ENCODE results near the gene FOXF1. TPM values are rescaled to one million over a fixed set of nuclear protein-coding genes. Genes with fewer than 3 reads are reported as not detected.

The FOXF1 gene
- total and polyA plus RNA-seq, 7 experiments from 2014 or later: not detected

DNA sequence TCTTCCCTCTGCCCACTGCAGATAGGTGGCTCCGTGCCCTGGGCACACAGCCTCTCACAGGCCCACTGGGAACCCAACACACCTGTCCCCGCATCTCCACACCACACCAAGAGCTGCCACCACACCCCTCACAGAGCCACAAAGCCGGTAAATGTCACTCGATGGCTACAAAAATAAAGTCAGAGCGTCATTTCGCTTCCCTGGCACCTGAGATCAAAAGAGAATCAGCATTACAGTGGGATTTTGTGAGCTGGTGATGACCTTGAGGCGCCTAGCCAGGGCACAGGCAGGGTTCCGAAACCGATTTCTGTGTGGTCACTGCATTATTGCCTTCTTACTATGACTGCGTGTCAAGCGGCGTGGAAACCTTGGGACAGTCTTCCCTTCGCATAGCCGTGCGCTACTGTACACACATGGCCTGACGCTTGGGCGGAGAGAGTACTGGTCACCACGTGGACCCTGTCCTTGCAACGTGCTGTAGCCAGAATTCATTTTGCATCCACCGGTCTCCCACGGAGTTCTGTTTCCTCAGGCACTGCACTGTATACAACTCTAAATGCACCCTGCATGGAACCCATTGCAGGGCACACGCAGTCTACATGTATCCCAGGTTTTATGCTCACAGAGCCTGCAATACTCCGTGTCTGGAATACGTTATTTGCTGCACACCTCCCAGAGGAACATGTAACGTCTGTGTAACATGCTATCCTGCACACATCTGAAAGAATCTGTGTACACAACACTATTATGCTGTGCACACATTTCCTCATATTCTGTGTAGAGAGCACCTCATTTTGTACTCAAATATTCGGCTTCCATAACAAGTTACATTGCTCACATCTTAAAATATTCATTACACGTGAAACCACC, 5.8 kb upstream of the FOXF1 start:
- Mint-ChIP-seq H3K4me1 (peaks cover 11 to 33% (median 31%) of the 10 kb centered on the region in 7 donors), H3K4me3 (peak overlapping the region in 7 of 10 donors; percentile 26 to 71 (median 55)), H3K36me3 (peaks cover 0 to 6% (median 0%) of the 10 kb centered on the region in 5 donors), H3K27me3 (peaks cover 82 to 89% (median 85%) of the 10 kb centered on the region in 5 donors), H3K27ac (peak overlapping the region in 1 of 9 donors; percentile 77), H3K9me3 (peaks cover 0 to 2% (median 0%) of the 10 kb centered on the region in 11 donors)
- H3K4me3 ChIP-seq (ENCODE audit: low read length): no peak overlapping the region
- no peaks in the 10 kb centered on the region for H3K4me1 ChIP-seq (ENCODE audit: control insufficient read depth in 2 of 2, insufficient read depth in 2 of 2, low read length in 2 of 2)
- H3K9me3 ChIP-seq (ENCODE audit: control insufficient read depth in 2 of 3, low read length in 3 of 3): no peaks in the 10 kb centered on the region
- CTCF ChIA-PET: no interaction called here
- no peak overlapping the region for H3K27ac ChIP-seq (ENCODE audit: low read depth, low read length)
- H3K36me3 ChIP-seq (ENCODE audit: control insufficient read depth in 2 of 3, insufficient read depth in 3 of 3, low read length in 3 of 3): no peaks in the 10 kb centered on the region
- DNase-seq: no peak
- intact Hi-C loops (cut with micrococcal nuclease): loop anchor here in 1 of 2 donors (5.0 kb wide), 1 partner anchor 63 kb away; the partner anchor contains the start of gene FOXC2
- peaks cover 10 to 12% of the 10 kb centered on the region in 2 donors for H3K27me3 ChIP-seq (ENCODE audit: control insufficient read depth in 2 of 2, insufficient read depth in 2 of 2, low read length in 2 of 2)
- ATAC-seq: peak; percentile 7
- POLR2A ChIA-PET: no interaction called here

DNA sequence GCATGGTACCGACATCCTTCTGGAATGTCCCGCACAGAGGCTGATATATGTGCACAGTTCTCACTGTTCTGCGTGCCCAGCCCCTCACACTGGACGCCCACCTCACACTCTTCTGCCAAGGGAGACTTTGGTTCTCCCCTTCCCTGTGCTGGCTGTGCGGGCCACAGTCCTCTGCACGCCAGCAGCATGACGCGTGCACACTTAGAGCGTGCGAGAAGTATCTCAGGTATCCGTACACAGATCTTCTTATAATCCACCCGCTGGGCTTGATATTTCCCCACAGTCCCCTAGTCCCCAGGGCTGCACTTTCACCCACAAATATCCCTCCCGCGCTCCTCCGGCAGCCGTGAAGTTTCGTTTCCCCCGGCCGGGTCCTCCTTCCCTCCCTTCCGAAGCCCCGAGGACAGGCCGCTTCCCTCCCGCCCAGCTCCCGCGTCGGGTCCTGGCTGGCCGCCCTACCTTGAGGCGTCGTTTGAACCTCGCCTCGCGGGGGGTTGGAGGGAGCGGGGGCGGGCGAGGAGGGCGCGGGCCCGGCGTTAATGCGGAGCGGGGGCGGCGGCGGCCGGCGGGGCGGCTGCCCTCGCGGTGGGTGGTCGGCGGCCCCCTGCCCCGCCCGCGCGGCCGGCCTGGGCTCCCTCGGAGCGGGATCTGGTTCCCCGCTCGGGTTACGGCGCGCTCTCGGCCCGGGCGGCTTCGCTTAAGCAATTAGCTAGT, 5.0 kb upstream of the FOXF1 start:
- Mint-ChIP-seq H3K4me1 (peaks cover 11 to 33% (median 31%) of the 10 kb centered on the region in 7 donors), H3K9me3 (peaks cover 0 to 2% (median 0%) of the 10 kb centered on the region in 11 donors), H3K36me3 (peaks cover 0 to 6% (median 0%) of the 10 kb centered on the region in 5 donors), H3K27ac (peak overlapping the region in 1 of 9 donors; percentile 77), H3K4me3 (peak overlapping the region in 8 of 10 donors; percentile 26 to 75 (median 46)), H3K27me3 (peaks cover 77 to 81% (median 79%) of the 10 kb centered on the region in 5 donors)
- no peaks in the 10 kb centered on the region for H3K4me1 ChIP-seq (ENCODE audit: control insufficient read depth in 2 of 2, insufficient read depth in 2 of 2, low read length in 2 of 2)
- H3K27ac ChIP-seq (ENCODE audit: low read depth, low read length): no peak overlapping the region
- intact Hi-C loops (cut with micrococcal nuclease): loop anchor here in 1 of 2 donors (5.0 kb wide), 1 partner anchor 62 kb away; the partner anchor contains the start of gene FOXC2
- CTCF ChIA-PET: no interaction called here
- DNase-seq: no peak
- ATAC-seq: no peak
- peaks cover 10 to 12% of the 10 kb centered on the region in 2 donors for H3K27me3 ChIP-seq (ENCODE audit: control insufficient read depth in 2 of 2, insufficient read depth in 2 of 2, low read length in 2 of 2)
- no peaks in the 10 kb centered on the region for H3K9me3 ChIP-seq (ENCODE audit: control insufficient read depth in 2 of 3, low read length in 3 of 3)
- POLR2A ChIA-PET: no interaction called here
- no peak overlapping the region for H3K4me3 ChIP-seq (ENCODE audit: low read length)
- H3K36me3 ChIP-seq (ENCODE audit: control insufficient read depth in 2 of 3, insufficient read depth in 3 of 3, low read length in 3 of 3): no peaks in the 10 kb centered on the region

DNA sequence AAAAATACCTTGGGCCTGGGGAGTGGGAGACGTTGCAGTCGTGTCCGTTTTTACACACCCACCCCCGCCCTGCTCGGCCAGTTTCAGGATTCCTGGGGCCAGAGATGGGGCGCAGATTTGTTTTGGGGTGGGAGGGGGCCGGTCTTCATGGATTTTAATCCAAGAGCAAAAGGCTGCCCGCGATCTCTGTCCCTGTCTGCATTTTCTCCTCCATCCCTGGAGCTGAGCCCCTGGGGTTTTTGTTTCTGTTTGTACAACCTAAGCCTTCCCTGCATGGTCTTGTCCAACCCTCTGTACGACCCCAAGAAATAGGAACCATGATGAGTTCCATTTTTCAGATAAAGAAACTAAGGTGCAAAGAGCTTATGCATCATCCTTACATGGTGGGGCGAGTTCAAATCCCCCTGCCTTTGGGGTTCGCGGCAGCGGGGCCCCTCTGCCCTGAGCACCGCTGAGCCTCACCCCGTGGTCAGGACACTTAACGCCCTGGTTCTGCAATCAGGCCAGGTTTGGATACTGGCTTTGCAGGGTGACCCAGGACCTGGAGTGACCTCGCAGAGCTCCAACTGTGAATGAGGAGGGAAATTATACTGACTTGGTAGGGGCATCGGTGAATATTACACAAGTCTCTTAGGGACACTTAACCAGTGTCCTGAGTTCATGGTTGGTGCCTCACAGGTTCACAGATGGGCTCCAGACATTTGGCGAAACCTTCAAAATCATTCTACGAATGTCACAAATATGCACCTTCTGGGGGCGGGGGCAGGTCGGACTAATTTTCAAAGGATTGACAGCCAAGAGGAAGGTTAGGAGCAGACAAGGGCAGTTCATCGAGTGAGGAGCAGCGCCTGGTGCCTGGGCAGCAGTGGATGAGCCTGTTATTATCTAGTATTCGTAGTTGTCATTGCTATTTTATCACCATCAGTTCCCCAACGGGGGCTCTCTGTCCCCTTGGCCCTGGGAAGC, 4.1 kb upstream of the FOXF1 start:
- H3K27ac ChIP-seq (ENCODE audit: low read depth, low read length): no peak overlapping the region
- DNase-seq: no peak
- intact Hi-C loops (cut with micrococcal nuclease): loop anchor here in 1 of 2 donors (5.0 kb wide), 1 partner anchor 61 kb away; the partner anchor contains the start of gene FOXC2
- no peaks in the 10 kb centered on the region for H3K9me3 ChIP-seq (ENCODE audit: control insufficient read depth in 2 of 3, low read length in 3 of 3)
- ATAC-seq: no peak
- ChIA-PET POLR2A (no interaction called here), CTCF (no interaction called here)
- H3K4me1 ChIP-seq (ENCODE audit: control insufficient read depth in 2 of 2, insufficient read depth in 2 of 2, low read length in 2 of 2): no peaks in the 10 kb centered on the region
- Mint-ChIP-seq H3K27me3 (peaks cover 71 to 76% (median 75%) of the 10 kb centered on the region in 5 donors), H3K27ac (peak overlapping the region in 1 of 9 donors; percentile 74), H3K36me3 (peaks cover 0 to 6% (median 0%) of the 10 kb centered on the region in 5 donors), H3K4me3 (peak overlapping the region; percentile 11 to 75 (median 54)), H3K4me1 (peaks cover 11 to 35% (median 31%) of the 10 kb centered on the region in 7 donors), H3K9me3 (peaks cover 0 to 2% (median 0%) of the 10 kb centered on the region in 11 donors)
- no peaks in the 10 kb centered on the region for H3K36me3 ChIP-seq (ENCODE audit: control insufficient read depth in 2 of 3, insufficient read depth in 3 of 3, low read length in 3 of 3)
- no peak overlapping the region for H3K4me3 ChIP-seq (ENCODE audit: low read length)
- peaks cover 10 to 12% of the 10 kb centered on the region in 2 donors for H3K27me3 ChIP-seq (ENCODE audit: control insufficient read depth in 2 of 2, insufficient read depth in 2 of 2, low read length in 2 of 2)

DNA sequence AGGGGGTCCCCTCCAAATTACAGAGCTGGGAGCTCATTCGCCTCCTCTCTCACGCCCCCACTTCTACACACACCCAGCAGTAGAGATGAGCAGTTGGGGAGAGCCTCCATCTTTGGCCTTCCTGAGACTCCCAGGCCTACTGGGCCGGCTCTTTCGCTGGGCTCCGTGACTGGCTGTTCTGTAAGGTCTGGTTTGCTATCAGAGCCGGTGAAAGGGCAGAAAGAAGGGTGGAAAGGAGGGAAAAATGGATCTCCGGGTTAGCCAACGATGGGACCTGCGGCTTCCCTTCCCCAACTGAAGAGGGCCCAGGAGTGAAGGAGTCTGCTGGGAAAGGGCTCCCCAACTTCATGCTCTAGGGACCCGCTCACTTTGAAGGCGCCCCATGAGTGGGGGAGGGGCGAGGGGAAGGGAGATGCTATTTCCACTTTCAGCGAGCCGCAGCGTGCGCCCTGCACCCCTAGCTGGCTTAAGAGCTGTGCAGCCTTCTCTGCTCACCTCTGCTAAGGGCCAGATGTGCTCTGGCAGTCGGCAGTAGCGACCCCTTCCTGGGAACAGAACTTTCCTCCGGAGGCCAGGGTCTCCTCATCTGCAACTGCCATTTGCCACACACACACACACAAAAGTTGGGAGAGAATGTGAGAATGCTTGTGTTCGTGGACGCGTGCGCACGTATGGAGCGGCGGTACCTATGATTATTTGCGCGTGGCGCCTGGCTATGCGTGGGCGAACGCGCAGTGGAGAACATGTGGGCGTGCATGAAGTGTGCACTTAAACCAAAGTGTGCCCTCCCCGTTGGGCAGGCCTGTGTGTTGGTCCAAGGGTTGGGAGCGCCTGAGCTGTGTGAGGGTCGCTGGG, 2.9 kb upstream of the FOXF1 start:
- intact Hi-C loops (cut with micrococcal nuclease): loop anchor here in 1 of 2 donors (5.0 kb wide), 1 partner anchor 60 kb away; the partner anchor contains the start of gene FOXC2
- H3K4me3 Mint-ChIP-seq: peak overlapping the region; percentile 19 to 88 (median 70)
- H3K36me3 ChIP-seq (ENCODE audit: control insufficient read depth in 2 of 3, insufficient read depth in 3 of 3, low read length in 3 of 3): no peaks in the 10 kb centered on the region
- ATAC-seq (no peak), DNase-seq (no peak)
- peaks cover 5 to 10% of the 10 kb centered on the region in 2 donors for H3K27me3 ChIP-seq (ENCODE audit: control insufficient read depth in 2 of 2, insufficient read depth in 2 of 2, low read length in 2 of 2)
- no peaks in the 10 kb centered on the region for H3K4me1 ChIP-seq (ENCODE audit: control insufficient read depth in 2 of 2, insufficient read depth in 2 of 2, low read length in 2 of 2)
- ChIA-PET CTCF (no interaction called here), POLR2A (no interaction called here)
- H3K4me1 Mint-ChIP-seq: peaks cover 11 to 35% (median 33%) of the 10 kb centered on the region in 7 donors
- peaks cover 0 to 2% (median 0%) of the 10 kb centered on the region in 11 donors for H3K9me3 Mint-ChIP-seq
- H3K27ac Mint-ChIP-seq: peak overlapping the region in 2 of 9 donors; percentile 21 to 77
- H3K9me3 ChIP-seq (ENCODE audit: control insufficient read depth in 2 of 3, low read length in 3 of 3): no peaks in the 10 kb centered on the region
- H3K36me3 Mint-ChIP-seq: peaks cover 0 to 6% (median 0%) of the 10 kb centered on the region in 5 donors
- H3K4me3 ChIP-seq (ENCODE audit: low read length): no peak overlapping the region
- H3K27me3 Mint-ChIP-seq: peaks cover 63 to 75% (median 66%) of the 10 kb centered on the region in 5 donors
- H3K27ac ChIP-seq (ENCODE audit: low read depth, low read length): no peak overlapping the region

DNA sequence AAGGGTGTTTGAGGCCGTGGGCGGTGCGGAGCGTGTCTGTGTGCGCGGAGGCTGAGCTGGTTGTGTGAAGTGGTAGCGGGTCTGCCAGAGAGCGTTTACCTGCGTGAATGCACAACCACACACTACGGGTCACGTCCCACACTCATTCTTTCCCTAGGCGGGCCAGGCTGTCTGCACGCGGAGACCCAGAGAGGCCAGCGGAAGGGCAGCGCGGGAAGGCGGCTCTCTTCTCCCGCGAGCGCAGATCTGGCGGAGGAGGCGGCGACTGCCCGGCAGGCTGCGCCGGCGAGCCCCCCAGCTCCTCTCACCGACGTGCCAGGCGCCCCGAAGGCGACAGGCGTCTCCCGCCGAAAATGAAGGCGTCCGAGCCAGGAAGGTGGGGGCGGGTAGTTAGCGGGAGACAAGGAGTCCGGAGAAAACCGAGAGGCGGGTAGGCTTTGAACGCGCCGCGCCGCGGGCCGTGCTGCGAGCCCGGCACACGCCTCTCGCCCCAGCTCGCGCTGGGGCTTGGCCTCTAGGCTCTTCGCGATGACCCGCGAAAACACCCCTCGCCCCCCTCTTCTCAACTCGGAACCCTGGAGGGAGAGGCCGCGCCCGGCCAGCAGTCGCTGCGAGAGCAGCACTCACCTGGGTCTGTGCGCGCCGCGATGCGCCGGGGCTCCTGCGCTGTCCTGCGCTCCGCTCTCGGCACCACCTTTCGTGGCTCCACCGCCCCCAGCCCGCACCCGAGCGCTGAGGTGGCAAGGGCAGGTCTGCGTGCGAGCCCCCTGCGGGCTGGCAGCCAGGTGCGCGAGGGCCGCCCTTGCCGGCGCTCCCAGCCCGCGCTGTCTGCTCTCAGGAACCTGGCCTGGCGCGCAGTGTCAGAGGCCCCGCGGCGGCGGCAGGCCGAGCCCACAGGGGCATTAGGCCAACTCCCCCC, 2.0 kb upstream of the FOXF1 start:
- Histone ChIP-seq H3K27me3 (ENCODE audit: control insufficient read depth in 2 of 2, insufficient read depth in 2 of 2, low read length in 2 of 2) (peaks cover 7% of the 10 kb centered on the region in 2 donors), H3K4me1 (ENCODE audit: control insufficient read depth in 2 of 2, insufficient read depth in 2 of 2, low read length in 2 of 2) (no peaks in the 10 kb centered on the region), H3K27ac (ENCODE audit: low read depth, low read length) (no peak overlapping the region), H3K9me3 (ENCODE audit: control insufficient read depth in 2 of 3, low read length in 3 of 3) (no peaks in the 10 kb centered on the region), H3K36me3 (ENCODE audit: control insufficient read depth in 2 of 3, insufficient read depth in 3 of 3, low read length in 3 of 3) (no peaks in the 10 kb centered on the region), H3K4me3 (ENCODE audit: low read length) (no peak overlapping the region)
- ATAC-seq (no peak), DNase-seq (no peak)
- intact Hi-C loops (cut with micrococcal nuclease): loop anchor here in 1 of 2 donors (5.0 kb wide), 1 partner anchor 59 kb away; the partner anchor contains the start of gene FOXC2
- Mint-ChIP-seq H3K27ac (peak overlapping the region in 1 of 9 donors; percentile 77), H3K4me3 (peak overlapping the region; percentile 42 to 88 (median 82)), H3K9me3 (peaks cover 0 to 2% (median 0%) of the 10 kb centered on the region in 11 donors), H3K27me3 (peaks cover 61 to 75% (median 64%) of the 10 kb centered on the region in 5 donors), H3K4me1 (peaks cover 11 to 35% (median 33%) of the 10 kb centered on the region in 7 donors), H3K36me3 (peaks cover 0 to 6% (median 0%) of the 10 kb centered on the region in 5 donors)
- POLR2A ChIA-PET: no interaction called here
- CTCF ChIA-PET: no interaction called here

Data from naive thymus-derived CD4-positive, alpha-beta T cell (primary cell).